MCF 10A (cell line): Measurements from ENCODE around the gene SUPT6H. TPM values are rescaled to one million over a fixed set of nuclear protein-coding genes. Genes with fewer than 3 reads are reported as not detected.

ENCODE experiments used
- BruUV-seq: library from RNA; stranded (reverse); fragments of 400-500 nt; replicated peaks from 2 replicates; lab custom pipeline; 2021; lab: Mats Ljungman, UMichigan
- CTCF ChIA-PET: fragments of 300-600 bp; sonication (Branson Sonifier 250); formaldehyde crosslinking; extraction: SDS; loops from one replicate; lab custom pipeline; 2021; ENCODE audit warnings: antibody characterized with exemption, inconsistent platforms; lab: Yijun Ruan, JAX
- POLR2A ChIA-PET: fragments of 300-600, 350-650 bp; sonication (Branson Sonifier 250); formaldehyde crosslinking; extraction: SDS; loops from one replicate; lab custom pipeline; 2020; ENCODE audit warnings: antibody characterized with exemption, inconsistent platforms; lab: Yijun Ruan, JAX
- DNase-seq: peaks from one replicate; pipeline ENCODE4 v3.0.0-alpha.2; 2018; ENCODE audit not compliant: unreplicated experiment
- H3K27ac Mint-ChIP-seq: one replicate; pipeline ENCODE4 v1.8.0; 2022; ENCODE audit warnings: mild to moderate bottlenecking, low read depth, mixed read lengths; ENCODE audit not compliant: unreplicated experiment
- H3K27me3 Mint-ChIP-seq: one replicate; pipeline ENCODE4 v1.8.0; 2022; ENCODE audit warnings: mixed read lengths; ENCODE audit not compliant: insufficient read depth, unreplicated experiment
- H3K36me3 Mint-ChIP-seq: one replicate; pipeline ENCODE4 v1.8.0; 2022; ENCODE audit warnings: mild to moderate bottlenecking, moderate library complexity, mixed read lengths; ENCODE audit not compliant: insufficient read depth, unreplicated experiment
- H3K4me1 Mint-ChIP-seq: one replicate; pipeline ENCODE4 v1.8.0; 2022; ENCODE audit warnings: mixed read lengths; ENCODE audit not compliant: insufficient read depth, unreplicated experiment
- H3K4me3 Mint-ChIP-seq: one replicate; pipeline ENCODE4 v1.8.0; 2022; ENCODE audit warnings: mild to moderate bottlenecking, moderate library complexity, mixed read lengths; ENCODE audit not compliant: unreplicated experiment
- H3K9me3 Mint-ChIP-seq: one replicate; pipeline ENCODE4 v1.8.0; 2022; ENCODE audit warnings: mixed read lengths; ENCODE audit not compliant: unreplicated experiment
- CTCF ChIP-seq: fragments of 200-600 bp; IDR thresholded peaks from one replicate; pipeline ENCODE4 v1.8.0; 2022; ENCODE audit warnings: antibody characterized with exemption, mild to moderate bottlenecking; ENCODE audit not compliant: unreplicated experiment
- intact Hi-C: fragments of 100-400 bp; cut with micrococcal nuclease; formaldehyde crosslinking; loops from 2 replicates; pipeline ENCODE4 v1.14.1; 2022
- total RNA-seq: library from RNA; stranded (reverse); gene quantifications from 2 replicates; pipeline ENCODE4 v1.2.3, GENCODE V29; 2022

Gene SUPT6H
- total RNA-seq, 1 experiment from 2014 or later, result 81.7 TPM

DNA sequence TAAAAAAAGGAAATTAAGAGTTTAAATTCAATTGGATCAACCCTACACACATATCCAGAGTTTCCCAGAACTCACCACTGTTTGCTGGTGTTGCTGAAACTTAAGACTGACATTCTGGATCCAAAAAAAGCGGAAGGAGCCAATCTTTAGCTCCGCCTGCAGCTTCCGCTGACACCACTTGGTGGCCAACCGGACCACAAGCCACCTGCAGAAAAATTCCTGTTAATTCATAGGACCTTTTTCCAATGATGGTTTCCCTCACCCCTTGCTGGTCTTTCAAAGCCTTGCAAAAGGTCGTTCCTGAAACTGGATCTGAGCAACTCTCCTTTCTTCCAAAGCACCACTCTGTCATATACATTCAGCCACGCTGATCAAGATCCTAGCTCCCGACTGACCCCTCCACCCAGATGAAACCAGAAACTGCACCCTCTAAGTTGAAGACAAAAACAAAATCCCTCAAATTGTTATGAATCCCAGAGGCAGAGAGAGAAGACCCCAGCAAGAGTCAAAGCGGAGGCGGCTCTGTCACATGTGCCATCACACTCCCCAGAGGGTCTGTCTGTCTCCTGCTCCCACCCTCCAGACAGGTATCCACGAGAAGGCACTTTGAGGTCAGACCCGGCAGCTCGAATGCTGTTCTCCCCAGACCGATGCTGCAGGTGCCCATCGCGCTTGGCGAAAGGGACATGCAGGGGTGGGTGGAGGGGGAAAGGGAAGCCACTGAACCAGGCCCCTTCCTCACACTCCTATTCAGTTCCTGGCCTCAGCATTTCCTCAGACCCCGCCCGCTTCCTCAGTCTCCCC lies 17.8 kb upstream of the SUPT6H start:
- peak; percentile 58 for DNase-seq
- no peaks in the 10 kb centered on the region for H3K27me3 Mint-ChIP-seq
- peaks cover 54% of the 10 kb centered on the region for H3K36me3 Mint-ChIP-seq
- BruUV-seq, result no TSS peak
- H3K27ac Mint-ChIP-seq, result peak overlapping the region; percentile 73
- peaks cover 27% of the 10 kb centered on the region for H3K4me1 Mint-ChIP-seq
- TF ChIP-seq CTCF, result peak; percentile 37
- ChIA-PET CTCF (interaction anchor here (0.6 to 4.3 kb wide), 13 partner anchors 10 to 777 kb away, joined by 3 to 25 read pairs (median 3); partner anchors contain the start of genes SDF2 and SUPT6H), POLR2A (interaction anchor here (0.6 to 12.0 kb wide), 29 partner anchors 10 to 805 kb away, joined by 3 to 208 read pairs (median 5); partner anchors contain the start of genes ALDOC, FAM222B, NEK8 and PHF12)
- intact Hi-C loops, result loop anchor here (1.0 kb wide), 1 partner anchor 32 kb away; no protein-coding TSS in a partner anchor
- H3K4me3 Mint-ChIP-seq, result peak overlapping the region; percentile 94
- H3K9me3 Mint-ChIP-seq, result no peaks in the 10 kb centered on the region

- H3K9me3 Mint-ChIP-seq, result no peaks in the 10 kb centered on the region
- CTCF ChIA-PET, result interaction anchor here (0.6 to 4.3 kb wide), 9 partner anchors 8 to 82 kb away, joined by 3 to 25 read pairs (median 3); partner anchors contain the start of genes SDF2 and SUPT6H
- no peak for TF ChIP-seq CTCF
- no peaks in the 10 kb centered on the region for H3K27me3 Mint-ChIP-seq
- POLR2A ChIA-PET, result interaction anchor here (0.7 to 12.0 kb wide), 27 partner anchors 10 to 804 kb away, joined by 3 to 208 read pairs (median 6); partner anchors contain the start of genes ALDOC, NEK8, PHF12 and PIGS
- H3K4me3 Mint-ChIP-seq, result peak within 1 kb of the TSS; percentile 94
- intact Hi-C loops, result loop anchor here (1.0 kb wide), 1 partner anchor 31 kb away; no protein-coding TSS in a partner anchor
- peaks cover 27% of the 10 kb centered on the region for H3K4me1 Mint-ChIP-seq
- peak; percentile 92 for DNase-seq
- peaks cover 51% of the 10 kb centered on the region for H3K36me3 Mint-ChIP-seq
- H3K27ac Mint-ChIP-seq, result peak within 1 kb of the TSS; percentile 83
- BruUV-seq, result no TSS peak
Measured at GRCh38 chr17:28644787-28645575, 17.0 kb upstream of the SUPT6H start, which contains the start of gene BLTP2. TSS of gene BLTP2 (minus strand) at chr17:28645158. CDS start at chr17:28645056, 102 bp downstream.

DNA sequence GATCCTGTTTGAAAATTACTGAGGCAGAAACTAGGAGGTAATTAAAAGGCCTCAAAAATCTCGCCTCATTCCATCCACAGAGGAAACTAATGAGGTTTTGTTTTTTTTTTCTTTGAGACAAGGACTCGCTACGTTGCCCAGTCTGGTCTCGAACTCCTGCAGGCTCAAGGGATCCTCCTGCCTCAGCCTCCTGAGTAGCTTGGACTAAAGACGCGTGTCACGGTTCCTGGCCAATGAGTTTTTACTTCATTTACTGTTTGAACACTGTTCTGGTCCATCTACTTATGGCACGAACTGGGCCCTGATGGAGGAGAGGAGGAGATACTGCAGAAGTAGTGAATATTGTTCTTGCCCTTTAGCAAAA lies 16.4 kb upstream of the SUPT6H start:
- intact Hi-C loops, result no loop called here
- Mint-ChIP-seq H3K9me3 (no peaks in the 10 kb centered on the region), H3K4me3 (peak overlapping the region; percentile 94), H3K4me1 (peaks cover 27% of the 10 kb centered on the region), H3K27me3 (no peaks in the 10 kb centered on the region), H3K27ac (peak overlapping the region; percentile 83), H3K36me3 (peaks cover 53% of the 10 kb centered on the region)
- POLR2A ChIA-PET, result interaction anchor here (0.6 to 12.0 kb wide), 25 partner anchors 10 to 804 kb away, joined by 3 to 208 read pairs (median 5); partner anchors contain the start of genes ALDOC, PHF12, PIGS and RPL23A
- no peak for DNase-seq
- TF ChIP-seq CTCF, result no peak
- BruUV-seq, result TSS peak; percentile 90
- CTCF ChIA-PET, result interaction anchor here (0.5 to 4.3 kb wide), 6 partner anchors 16 to 74 kb away, joined by 3 to 25 read pairs (median 4); partner anchors contain the start of genes RPL23A, SDF2 and SUPT6H
